AG04450 (cell line): Measurements from ENCODE around the gene GLT6D1. TPM values are rescaled to one million over a fixed set of nuclear protein-coding genes. Genes with fewer than 3 reads are reported as not detected.

ENCODE experiments used
- CTCF ChIA-PET: fragments of 300-600, 350-600 bp; formaldehyde crosslinking; extraction: SDS; loops from one replicate; lab custom pipeline; 2022; ENCODE audit warnings: antibody characterized with exemption, inconsistent platforms; lab: Charles Lee
- POLR2A ChIA-PET: fragments of 350-600 bp; formaldehyde crosslinking; extraction: SDS; loops from one replicate; lab custom pipeline; 2021; ENCODE audit warnings: antibody characterized with exemption, inconsistent platforms; lab: Yijun Ruan, JAX
- DNase-seq: peaks from one replicate; pipeline ENCODE4 v3.0.0-alpha.2; 2011; ENCODE audit warnings: low read depth, low spot score
- H3K27ac ChIP-seq: one replicate; pipeline ENCODE4 v1.5.1; 2012; ENCODE audit warnings: low read depth, low read length, control low read depth
- H3K27me3 ChIP-seq: one replicate; pipeline ENCODE4 v1.6.0; 2012; ENCODE audit warnings: low read length; ENCODE audit not compliant: control insufficient read depth, insufficient read depth
- H3K4me3 ChIP-seq: 2 replicates; pipeline ENCODE4 v1.5.1; 2011; ENCODE audit warnings: mild to moderate bottlenecking, low read depth, low read length, control low read depth
- H3K9me3 ChIP-seq: 2 replicates; pipeline ENCODE4 v1.5.1; 2012; ENCODE audit warnings: low read length; ENCODE audit not compliant: control insufficient read depth, insufficient read depth
- CTCF ChIP-seq: IDR thresholded peaks from 2 replicates; pipeline ENCODE4 v1.5.1; 2011; ENCODE audit warnings: low read depth, low read length, control low read depth, inconsistent platforms
- polyA plus RNA-seq: library from polyadenylated mRNA; depleted of rRNA; stranded (reverse); fragments of >200 nt; gene quantifications from 2 replicates; pipeline ENCODE4 v1.2.3, GENCODE V29; 2011

The GLT6D1 gene
- polyA plus RNA-seq, 1 experiment, result not detected

GRCh38 chr9:135650408-135650807 lies 11.1 kb upstream of the GLT6D1 start:
- CTCF ChIA-PET, result no interaction called here

DNA sequence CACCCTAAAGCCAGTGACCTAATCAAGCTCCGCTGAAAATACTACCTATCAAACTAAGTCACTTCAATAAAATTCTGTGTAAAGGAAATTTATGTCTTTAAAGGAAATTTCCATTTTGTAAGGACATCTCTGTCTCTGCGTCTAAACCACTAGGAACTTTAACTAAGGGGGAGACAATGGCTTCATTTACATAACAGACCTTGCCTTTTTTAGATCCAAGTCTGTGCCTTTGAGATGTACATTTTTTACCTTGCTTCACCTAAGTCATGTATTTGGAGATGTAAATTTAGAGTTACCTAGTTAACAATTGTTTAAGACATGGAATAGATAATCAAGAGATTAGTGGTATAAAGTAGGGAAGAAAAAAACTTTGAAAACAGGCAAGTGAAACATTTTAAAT lies 10.2 kb upstream of the GLT6D1 start:
- DNase-seq, result no peak
- Histone ChIP-seq H3K27ac (no peak overlapping the region), H3K27me3 (peaks cover 2% of the 10 kb centered on the region), H3K9me3 (peaks cover 23% of the 10 kb centered on the region), H3K4me3 (no peak overlapping the region)
- POLR2A ChIA-PET, result no interaction called here
- CTCF ChIA-PET, result no interaction called here
- TF ChIP-seq CTCF, result no peak

More at GRCh38 chr9:135650408-135650807, 11.1 kb upstream of the GLT6D1 start:
- H3K4me3 ChIP-seq, result no peak overlapping the region
- H3K27ac ChIP-seq, result no peak overlapping the region
- DNase-seq, result no peak
- no peaks in the 10 kb centered on the region for H3K27me3 ChIP-seq
- POLR2A ChIA-PET, result no interaction called here
- no peak for TF ChIP-seq CTCF
- H3K9me3 ChIP-seq, result peaks cover 18% of the 10 kb centered on the region

DNA sequence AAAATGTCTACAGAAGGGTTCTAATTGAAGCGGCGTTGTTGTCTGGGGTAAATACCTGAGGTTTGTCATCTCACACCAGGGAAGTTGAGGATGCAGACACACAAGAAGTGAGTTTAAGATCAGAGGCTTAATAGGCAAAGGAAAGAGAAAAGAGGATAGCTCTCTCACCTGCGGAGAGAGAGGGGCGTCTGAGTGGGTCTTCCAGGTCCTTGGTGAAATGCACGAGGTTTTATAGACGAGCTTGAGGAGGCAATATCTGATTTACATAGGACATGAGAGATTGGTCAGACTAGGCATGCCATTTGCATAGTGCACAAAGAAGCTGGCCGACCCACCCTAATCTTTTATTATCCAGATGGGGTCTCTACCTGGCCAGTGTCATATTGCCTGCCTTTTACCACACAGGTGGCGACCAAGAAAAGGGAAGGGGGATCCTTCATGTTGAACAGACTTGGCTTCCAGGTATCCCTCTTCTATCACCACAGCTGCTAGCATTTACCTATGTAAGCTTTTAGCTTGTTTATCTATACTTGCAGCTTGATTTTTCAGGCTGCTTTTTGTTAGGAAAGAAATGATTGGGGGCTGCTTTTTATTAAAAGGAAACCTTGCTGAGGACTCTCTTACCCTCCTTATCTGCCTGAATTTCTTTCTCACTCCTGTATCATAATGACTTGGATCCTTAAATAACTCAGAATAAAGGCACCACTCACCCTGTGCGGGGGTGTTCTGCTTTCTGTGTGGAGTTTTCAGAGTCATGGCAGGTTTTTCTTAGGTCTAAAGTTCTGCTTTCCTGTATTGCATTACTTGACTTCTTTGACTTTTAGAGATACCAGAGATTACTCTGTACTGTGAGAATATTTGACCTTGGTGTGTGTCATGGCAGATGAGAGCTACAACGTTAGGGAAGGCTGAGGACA lies 9.4 kb upstream of the GLT6D1 start:
- no peak overlapping the region for H3K27ac ChIP-seq
- ChIA-PET POLR2A (no interaction called here), CTCF (no interaction called here)
- no peak for DNase-seq
- no peak for TF ChIP-seq CTCF
- peaks cover 23% of the 10 kb centered on the region for H3K9me3 ChIP-seq
- H3K4me3 ChIP-seq, result no peak overlapping the region
- H3K27me3 ChIP-seq, result peaks cover 2% of the 10 kb centered on the region

DNA sequence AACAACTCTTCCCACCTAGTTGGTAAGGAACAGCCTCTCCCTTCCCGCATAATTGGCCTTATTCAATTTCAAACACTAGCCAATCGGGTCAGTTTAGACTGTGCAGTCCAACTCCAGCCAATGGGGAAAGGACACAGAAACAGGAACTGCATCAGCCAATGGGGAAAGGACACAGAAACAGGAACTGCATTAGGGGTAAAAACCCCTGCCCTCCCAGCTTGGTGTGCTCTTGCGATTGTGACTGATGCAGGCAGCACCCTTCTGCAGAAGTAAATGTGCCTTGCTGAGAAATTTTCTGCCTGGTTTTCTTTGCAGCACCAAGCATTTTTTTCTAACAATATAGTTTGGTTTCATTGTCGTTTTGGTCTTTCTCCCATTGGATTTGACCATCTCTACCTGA lies 8.5 kb upstream of the GLT6D1 start:
- ChIA-PET CTCF (no interaction called here), POLR2A (no interaction called here)
- Histone ChIP-seq H3K9me3 (peaks cover 23% of the 10 kb centered on the region), H3K27ac (no peak overlapping the region), H3K27me3 (peaks cover 2% of the 10 kb centered on the region), H3K4me3 (no peak overlapping the region)
- no peak for DNase-seq
- TF ChIP-seq CTCF, result no peak

DNA sequence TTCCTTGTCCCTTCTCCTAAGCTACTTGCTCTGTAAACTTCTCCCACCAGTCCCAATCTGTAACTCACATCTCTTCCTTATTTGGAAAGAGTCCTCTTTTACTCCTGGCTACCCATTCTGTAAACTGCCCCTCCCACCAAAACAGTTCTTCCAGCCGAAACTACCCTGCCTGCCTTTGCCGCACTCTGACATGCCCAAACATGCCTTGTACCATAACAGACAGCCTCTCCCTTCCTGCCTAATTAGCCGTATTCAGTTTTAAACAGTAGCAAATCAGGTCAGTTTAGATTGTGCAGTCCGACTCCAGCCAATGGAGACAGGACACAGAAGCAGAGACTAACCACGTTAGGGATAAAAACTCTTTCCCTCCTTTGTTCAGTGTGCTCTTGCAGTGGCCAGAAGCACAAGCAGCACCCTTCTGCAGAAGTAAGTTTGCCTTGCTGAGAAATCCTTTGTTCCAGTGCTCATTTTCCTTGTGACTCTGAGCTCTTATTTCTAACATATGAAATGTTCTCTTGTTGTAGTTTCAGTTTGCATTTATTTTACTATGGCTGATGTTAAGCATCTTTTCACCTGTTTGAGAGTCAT lies 5.4 kb upstream of the GLT6D1 start:
- DNase-seq, result no peak
- peaks cover 2% of the 10 kb centered on the region for H3K27me3 ChIP-seq
- H3K9me3 ChIP-seq, result peaks cover 18% of the 10 kb centered on the region
- CTCF ChIA-PET, result no interaction called here
- no peak overlapping the region for H3K27ac ChIP-seq
- H3K4me3 ChIP-seq, result no peak overlapping the region
- POLR2A ChIA-PET, result no interaction called here
- TF ChIP-seq CTCF, result no peak
